ACC112 (cell line): ENCODE measurements around the gene ANKAR.
"Not testable (repeated sequence)": the region's sequence is repeated elsewhere in the genome, so short reads cannot be mapped to it uniquely, and the experiment has no call there.

Experiments
- H2AFZ ChIP-seq: fragments of 200-600 bp; sonication (generic); one replicate; pipeline ENCODE4 v1.6.0; 2017; ENCODE audit warnings: antibody characterized with exemption, low read length; ENCODE audit not compliant: unreplicated experiment
- H3K27ac ChIP-seq: fragments of 200-600 bp; sonication (generic); 2 replicates; pipeline ENCODE4 v1.5.1; 2014; ENCODE audit warnings: low read depth, mild to moderate bottlenecking, antibody characterized with exemption, low read length, moderate library complexity
- H3K27me3 ChIP-seq: fragments of 200-600 bp; sonication (generic); 2 replicates; pipeline ENCODE4 v1.6.1; 2014; ENCODE audit warnings: mild to moderate bottlenecking, antibody characterized with exemption, low read length, moderate library complexity, mixed read lengths; ENCODE audit not compliant: insufficient read depth
- H3K36me3 ChIP-seq: fragments of 200-600 bp; sonication (generic); 2 replicates; pipeline ENCODE4 v1.6.1; 2016; ENCODE audit warnings: mild to moderate bottlenecking, antibody characterized with exemption, low read length, moderate library complexity, mixed read lengths; ENCODE audit not compliant: insufficient read depth
- H3K4me1 ChIP-seq: fragments of 200-600 bp; sonication (generic); one replicate; pipeline ENCODE4 v1.6.1; 2016; ENCODE audit warnings: low read length, mixed read lengths; ENCODE audit not compliant: insufficient read depth, unreplicated experiment, control insufficient read depth
- H3K4me3 ChIP-seq: fragments of 200-600 bp; sonication (generic); 2 replicates; pipeline ENCODE4 v1.5.1; 2014; ENCODE audit warnings: mild to moderate bottlenecking, low read depth, low read length
- H3K79me2 ChIP-seq: fragments of 200-600 bp; sonication (generic); one replicate; pipeline ENCODE4 v1.6.0; 2016; ENCODE audit warnings: low read length; ENCODE audit not compliant: control insufficient read depth, unreplicated experiment, insufficient read depth

ANKAR gene

DNA sequence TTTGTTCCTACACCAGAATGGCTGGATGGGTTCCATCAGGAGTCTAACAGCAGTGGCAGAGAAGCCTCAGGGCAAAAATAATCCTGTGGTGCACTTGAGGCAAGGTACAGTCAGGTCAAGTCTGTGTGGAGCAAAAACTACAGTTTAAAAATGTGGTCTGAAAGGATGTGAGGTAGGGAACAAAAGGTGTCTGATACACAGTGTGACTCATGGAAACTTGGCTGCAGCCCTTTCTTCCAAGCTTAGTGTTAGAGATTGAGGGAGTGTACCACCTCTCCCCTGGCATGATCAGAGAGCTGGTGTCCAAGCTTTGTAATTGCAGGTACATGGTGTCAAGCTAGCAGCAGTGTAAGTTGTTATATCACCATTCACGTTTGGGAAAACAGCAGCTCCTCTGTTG is 8.9 kb downstream of the ANKAR start:
- Histone ChIP-seq H3K4me3 (no peak overlapping the region), H2AFZ (no peak overlapping the region), H3K27ac (no peak overlapping the region), H3K4me1 (peaks cover 9% of the 10 kb centered on the region), H3K79me2 (peaks cover 3% of the 10 kb centered on the region), H3K36me3 (no peaks in the 10 kb centered on the region; the same call in 1 of the 2 replicates), H3K27me3 (no peaks in the 10 kb centered on the region)

DNA sequence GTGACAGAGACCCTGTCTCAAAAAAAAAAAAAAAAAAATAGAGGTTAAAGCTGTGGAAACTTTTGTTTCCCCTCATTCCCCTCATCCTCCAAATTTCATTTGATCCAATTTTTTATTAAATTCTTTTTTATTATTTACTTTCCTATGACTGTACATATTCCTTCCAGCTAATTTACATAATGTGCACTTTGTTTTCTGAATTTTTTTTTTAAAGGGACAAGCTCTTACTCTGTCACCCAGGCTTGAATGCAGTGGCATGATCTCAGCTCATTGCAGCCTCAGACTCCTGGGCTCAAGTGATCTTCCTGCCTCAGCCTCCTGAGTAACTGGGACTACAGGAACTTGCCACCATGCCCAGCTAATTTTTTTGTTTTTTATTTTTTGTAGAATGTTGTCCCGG is 10.3 kb downstream of the ANKAR start:
- Histone ChIP-seq H3K4me1 (peaks cover 9% of the 10 kb centered on the region), H3K36me3 (no peaks in the 10 kb centered on the region), H2AFZ (no peak overlapping the region), H3K27ac (no peak overlapping the region), H3K79me2 (peaks cover 3% of the 10 kb centered on the region), H3K4me3 (no peak overlapping the region), H3K27me3 (no peaks in the 10 kb centered on the region)

DNA sequence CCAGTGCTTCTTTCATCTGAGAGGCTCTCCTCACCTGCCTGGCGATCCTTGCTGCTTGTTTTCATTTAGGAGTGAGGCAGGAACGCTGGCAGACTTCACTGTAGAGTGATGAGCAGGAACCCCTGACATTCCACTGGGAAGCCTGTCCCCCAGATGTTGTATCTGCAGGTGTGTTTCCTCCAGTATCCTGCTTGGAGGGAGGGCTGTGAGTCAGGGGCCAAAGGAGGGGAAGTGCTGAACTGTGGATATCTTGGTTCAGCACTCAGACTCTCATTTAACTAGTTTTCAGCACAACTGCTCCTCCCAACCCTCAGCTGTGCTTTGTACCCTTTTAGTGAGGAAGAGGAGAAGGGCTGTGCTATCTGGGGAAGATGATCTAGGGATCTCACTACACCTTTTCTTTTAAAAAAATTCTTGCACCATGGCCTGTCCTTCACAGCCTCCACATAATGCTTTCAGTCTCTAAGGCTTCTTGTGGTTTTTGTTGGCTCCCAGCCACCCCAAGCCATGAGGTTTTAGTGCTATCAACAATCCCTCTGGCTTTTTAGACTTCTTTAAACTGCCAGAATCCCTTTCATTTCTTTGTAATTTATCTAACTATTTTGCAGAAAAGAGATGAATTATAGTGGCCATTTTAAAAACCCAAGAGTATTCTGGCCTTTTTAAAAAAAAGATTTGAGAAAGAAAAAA is 11.2 kb downstream of the ANKAR start:
- H3K27ac ChIP-seq: no peak overlapping the region
- H3K4me3 ChIP-seq: no peak overlapping the region
- no peak overlapping the region for H2AFZ ChIP-seq
- peaks cover 9% of the 10 kb centered on the region for H3K4me1 ChIP-seq
- H3K36me3 ChIP-seq: no peaks in the 10 kb centered on the region
- peaks cover 3% of the 10 kb centered on the region for H3K79me2 ChIP-seq
- no peaks in the 10 kb centered on the region for H3K27me3 ChIP-seq

DNA sequence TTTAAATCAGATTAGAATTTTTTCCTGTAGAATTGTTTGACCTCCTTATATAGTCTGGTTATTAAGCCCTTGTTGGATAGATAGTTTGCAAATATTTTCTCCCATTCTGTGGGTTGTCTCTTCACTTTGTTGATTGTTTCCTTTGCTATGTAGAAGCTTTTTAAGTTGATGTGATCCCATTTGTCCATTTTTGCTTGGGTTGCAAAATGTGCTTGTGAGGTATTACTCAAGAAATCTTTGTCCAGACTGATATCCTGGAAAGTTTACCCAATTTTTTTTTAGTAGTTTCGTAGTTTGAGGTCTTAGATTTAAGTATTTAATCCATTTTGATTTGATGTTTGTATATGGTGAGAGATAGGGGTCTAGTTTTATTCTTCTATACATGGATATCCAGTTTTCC is 13.3 kb downstream of the ANKAR start:
- not testable (repeated sequence) for H3K79me2 ChIP-seq, H3K27me3 ChIP-seq, H3K4me1 ChIP-seq, H3K27ac ChIP-seq, H3K36me3 ChIP-seq, H2AFZ ChIP-seq, H3K4me3 ChIP-seq

DNA sequence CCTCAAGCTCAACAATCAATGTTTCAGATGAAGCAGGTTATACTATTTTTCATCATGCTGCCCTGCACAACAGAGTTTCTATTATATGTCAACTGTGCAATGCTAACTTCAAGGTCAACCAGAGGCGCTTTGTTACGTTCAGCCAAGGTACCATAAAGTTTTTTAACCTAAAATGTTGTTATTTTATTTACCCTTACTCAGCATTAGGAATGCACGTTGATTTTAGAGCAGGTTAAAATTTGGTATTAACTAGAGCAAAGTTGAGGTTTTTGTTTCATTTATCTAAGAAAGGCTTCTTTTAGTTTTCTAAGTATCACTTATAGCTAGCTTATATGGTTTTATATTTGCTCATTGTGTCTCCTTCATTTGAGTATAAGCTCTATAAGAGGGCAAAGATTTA is 21.8 kb downstream of the ANKAR start:
- no peaks in the 10 kb centered on the region for H3K27me3 ChIP-seq
- no peaks in the 10 kb centered on the region for H3K36me3 ChIP-seq
- H3K79me2 ChIP-seq: no peaks in the 10 kb centered on the region
- H3K4me3 ChIP-seq: no peak overlapping the region
- no peaks in the 10 kb centered on the region for H3K4me1 ChIP-seq
- no peak overlapping the region for H3K27ac ChIP-seq
- no peak overlapping the region for H2AFZ ChIP-seq

DNA sequence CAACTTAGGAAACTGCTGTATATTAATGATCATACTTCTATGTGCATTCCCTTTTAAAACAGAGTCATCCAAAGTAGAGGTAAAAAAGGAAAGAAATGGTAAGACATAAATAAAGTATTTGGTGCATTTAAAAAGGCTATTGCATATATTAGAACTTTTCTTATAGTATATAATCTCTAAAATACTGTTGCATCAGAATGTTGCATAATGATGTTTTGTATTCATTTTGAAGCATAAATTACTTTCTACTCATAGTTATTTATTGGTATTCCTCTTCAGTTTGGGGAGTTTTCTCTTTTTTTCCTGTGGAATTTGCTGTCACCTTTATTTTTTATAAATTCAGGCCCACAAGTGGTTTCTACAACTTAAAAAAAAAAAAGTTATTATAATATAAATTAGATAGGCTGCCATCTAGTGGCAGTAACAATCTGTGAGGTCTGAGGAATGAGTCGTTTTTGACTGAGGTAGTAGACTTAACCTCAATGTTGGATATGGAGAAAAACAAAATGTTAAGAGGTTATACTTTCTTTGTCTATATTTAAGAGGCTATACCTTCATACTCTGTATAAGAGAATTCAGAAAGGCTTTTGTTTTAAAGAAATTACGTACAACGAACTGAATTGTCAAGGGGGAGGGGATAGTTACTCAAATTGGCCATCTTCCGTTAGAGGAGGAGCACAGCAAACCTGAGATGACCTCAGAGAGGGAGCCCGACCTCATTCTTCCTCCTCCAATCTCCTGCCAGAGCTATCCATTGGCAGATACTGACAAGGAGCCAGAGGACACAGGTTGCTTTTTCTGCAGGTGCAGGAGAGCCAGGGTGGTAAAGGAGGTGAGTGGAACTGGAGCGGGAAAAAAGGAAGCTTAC is 23.8 kb downstream of the ANKAR start:
- Histone ChIP-seq H2AFZ (no peak overlapping the region), H3K27ac (no peak overlapping the region), H3K79me2 (no peaks in the 10 kb centered on the region), H3K4me1 (no peaks in the 10 kb centered on the region), H3K4me3 (no peak overlapping the region), H3K36me3 (no peaks in the 10 kb centered on the region), H3K27me3 (no peaks in the 10 kb centered on the region)

DNA sequence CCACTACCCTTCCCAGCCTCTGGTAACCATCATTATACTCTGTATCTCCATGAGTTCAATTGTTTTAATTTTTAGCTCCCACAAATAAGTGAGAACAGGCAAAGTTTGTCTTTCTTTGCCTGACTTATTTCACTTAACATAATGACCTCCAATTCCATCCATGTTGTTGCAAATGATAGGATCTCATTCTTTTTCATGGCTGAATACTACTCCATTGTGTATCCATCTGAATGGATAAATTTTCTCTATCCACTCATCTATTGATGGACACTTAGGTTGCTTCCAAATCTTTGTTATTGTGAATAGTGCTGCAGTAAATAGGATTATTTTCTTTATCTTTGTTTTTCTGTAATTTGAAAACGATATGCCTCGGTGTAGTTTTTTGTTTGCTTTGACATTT is 26.2 kb downstream of the ANKAR start:
- Histone ChIP-seq H3K4me1 (no peaks in the 10 kb centered on the region), H3K79me2 (no peaks in the 10 kb centered on the region), H3K27ac (no peak overlapping the region), H3K36me3 (no peaks in the 10 kb centered on the region), H3K4me3 (no peak overlapping the region), H2AFZ (no peak overlapping the region), H3K27me3 (no peaks in the 10 kb centered on the region)

DNA sequence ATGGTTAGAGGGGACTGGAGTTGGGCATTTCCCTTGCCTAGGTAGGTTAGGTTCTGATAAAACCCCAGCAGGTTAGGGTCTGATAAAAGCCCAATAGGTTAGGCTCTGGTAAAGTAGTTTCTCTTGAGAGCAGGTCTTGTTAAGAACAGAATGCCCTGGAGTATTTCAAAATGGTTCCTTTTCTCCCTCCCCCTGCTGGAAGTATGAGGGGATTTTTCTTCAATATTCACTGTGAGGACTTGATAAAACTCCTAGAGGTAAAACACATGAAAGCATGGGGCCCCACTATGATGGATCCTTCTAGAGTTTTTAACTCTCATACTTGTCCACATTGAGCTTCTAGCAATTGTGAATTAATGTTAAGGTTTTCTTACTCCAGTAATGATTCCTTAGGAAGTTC is 27.6 kb downstream of the ANKAR start:
- H3K4me1 ChIP-seq: no peaks in the 10 kb centered on the region
- no peak overlapping the region for H3K27ac ChIP-seq
- H3K36me3 ChIP-seq: no peaks in the 10 kb centered on the region
- H3K4me3 ChIP-seq: no peak overlapping the region
- H3K79me2 ChIP-seq: no peaks in the 10 kb centered on the region
- no peak overlapping the region for H2AFZ ChIP-seq
- no peaks in the 10 kb centered on the region for H3K27me3 ChIP-seq

DNA sequence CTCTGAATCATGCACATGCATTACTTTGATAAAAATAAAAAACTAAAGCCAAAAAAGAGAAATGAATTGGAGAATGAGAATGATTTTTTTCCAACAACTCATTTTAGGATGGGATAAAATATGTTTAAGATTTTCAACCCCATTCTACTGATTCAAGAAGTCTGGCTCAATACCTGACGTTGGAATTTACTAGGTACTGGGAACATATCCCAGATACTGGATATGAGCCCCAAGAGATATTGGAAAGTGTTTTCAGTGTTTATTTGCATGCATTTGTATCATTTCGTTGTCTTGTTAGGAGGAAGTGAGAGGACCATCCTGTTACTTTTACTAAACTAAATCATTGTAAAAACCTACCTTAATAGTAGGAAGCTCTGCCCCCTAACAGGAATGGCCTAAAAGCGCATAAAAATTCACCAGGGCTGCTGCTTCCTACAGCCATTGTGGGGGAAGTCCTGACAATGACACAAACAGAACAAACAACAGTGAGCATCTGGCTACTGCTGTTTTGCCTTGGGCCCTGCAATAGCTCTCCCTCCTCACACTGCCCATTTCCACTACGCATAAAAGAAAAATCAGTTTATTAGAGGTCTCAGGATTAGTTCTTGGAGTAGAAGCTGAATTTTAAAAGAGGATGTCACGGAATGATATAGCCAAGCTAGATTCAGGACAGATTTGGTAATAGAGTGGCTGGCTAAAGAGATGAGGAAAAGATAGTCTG is 35.2 kb downstream of the ANKAR start:
- peaks cover 3% of the 10 kb centered on the region; the same call in 1 of the 2 replicates for H3K36me3 ChIP-seq
- H3K4me1 ChIP-seq: no peaks in the 10 kb centered on the region
- no peaks in the 10 kb centered on the region for H3K27me3 ChIP-seq
- no peaks in the 10 kb centered on the region for H3K79me2 ChIP-seq
- H3K27ac ChIP-seq: no peak overlapping the region
- no peak overlapping the region for H2AFZ ChIP-seq
- H3K4me3 ChIP-seq: no peak overlapping the region

DNA sequence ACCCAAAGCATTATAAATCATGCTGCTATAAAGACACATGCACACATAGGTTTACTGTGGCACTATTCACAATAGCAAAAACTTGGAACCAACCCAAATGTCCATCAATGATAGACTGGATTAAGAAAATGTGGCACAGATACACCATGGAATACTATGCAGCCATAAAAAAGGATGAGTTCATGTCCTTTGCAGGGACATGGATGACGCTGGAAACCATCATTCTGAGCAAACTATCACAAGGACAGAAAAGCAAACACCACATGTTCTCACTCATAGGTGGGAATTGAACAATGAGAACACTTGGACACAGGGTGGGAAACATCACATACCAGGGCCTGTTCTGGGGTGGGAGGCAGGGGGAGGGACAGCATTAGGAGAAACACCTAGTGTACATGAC is 43.1 kb downstream of the ANKAR start:
- H3K79me2 ChIP-seq, H3K36me3 ChIP-seq, H3K27me3 ChIP-seq, H2AFZ ChIP-seq, H3K4me1 ChIP-seq, H3K4me3 ChIP-seq, H3K27ac ChIP-seq: not testable (repeated sequence)
